ENCODE results near the gene NPIPB12.
"Not testable (repeated sequence)": the region's sequence is repeated elsewhere in the genome, so short reads cannot be mapped to it uniquely, and the experiment has no call there.

DNA sequence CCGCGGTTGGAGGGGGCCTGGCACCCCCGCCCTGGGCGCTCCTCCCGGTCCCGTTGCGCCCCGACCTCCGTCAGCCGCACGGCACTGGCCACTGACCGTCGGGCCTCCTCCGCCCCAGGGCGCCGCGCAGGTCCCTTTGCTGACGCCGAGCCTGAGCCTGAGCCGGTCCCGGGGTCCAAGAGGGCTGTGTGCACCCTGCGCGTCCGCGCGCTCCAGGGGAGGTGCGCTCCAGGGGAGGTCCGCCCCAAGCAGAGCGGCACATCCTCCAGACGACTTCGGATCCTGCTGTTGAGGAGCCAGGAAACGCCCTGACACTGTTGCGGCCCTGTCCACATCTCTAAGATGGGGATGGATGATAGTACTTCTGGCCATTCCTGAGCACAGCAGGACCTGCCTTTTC is 39.3 kb downstream of the NPIPB12 start:
- TF ChIP-seq, protein P1, sequence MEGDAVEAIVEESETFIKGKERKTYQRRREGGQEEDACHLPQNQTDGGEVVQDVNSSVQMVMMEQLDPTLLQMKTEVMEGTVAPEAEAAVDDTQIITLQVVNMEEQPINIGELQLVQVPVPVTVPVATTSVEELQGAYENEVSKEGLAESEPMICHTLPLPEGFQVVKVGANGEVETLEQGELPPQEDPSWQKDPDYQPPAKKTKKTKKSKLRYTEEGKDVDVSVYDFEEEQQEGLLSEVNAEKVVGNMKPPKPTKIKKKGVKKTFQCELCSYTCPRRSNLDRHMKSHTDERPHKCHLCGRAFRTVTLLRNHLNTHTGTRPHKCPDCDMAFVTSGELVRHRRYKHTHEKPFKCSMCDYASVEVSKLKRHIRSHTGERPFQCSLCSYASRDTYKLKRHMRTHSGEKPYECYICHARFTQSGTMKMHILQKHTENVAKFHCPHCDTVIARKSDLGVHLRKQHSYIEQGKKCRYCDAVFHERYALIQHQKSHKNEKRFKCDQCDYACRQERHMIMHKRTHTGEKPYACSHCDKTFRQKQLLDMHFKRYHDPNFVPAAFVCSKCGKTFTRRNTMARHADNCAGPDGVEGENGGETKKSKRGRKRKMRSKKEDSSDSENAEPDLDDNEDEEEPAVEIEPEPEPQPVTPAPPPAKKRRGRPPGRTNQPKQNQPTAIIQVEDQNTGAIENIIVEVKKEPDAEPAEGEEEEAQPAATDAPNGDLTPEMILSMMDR (IDR thresholded peaks at IDR 0.05): not testable (repeated sequence)
- TF ChIP-seq POLR2A, EP300 (IDR thresholded peaks at IDR 0.05): not testable (repeated sequence)

All from gastroesophageal sphincter (tissue), 3 donors.